ENCODE results near the gene CHP1.
"Not testable (repeated sequence)": the region's sequence is repeated elsewhere in the genome, so short reads cannot be mapped to it uniquely, and the experiment has no call there.

CHP1 gene

DNA sequence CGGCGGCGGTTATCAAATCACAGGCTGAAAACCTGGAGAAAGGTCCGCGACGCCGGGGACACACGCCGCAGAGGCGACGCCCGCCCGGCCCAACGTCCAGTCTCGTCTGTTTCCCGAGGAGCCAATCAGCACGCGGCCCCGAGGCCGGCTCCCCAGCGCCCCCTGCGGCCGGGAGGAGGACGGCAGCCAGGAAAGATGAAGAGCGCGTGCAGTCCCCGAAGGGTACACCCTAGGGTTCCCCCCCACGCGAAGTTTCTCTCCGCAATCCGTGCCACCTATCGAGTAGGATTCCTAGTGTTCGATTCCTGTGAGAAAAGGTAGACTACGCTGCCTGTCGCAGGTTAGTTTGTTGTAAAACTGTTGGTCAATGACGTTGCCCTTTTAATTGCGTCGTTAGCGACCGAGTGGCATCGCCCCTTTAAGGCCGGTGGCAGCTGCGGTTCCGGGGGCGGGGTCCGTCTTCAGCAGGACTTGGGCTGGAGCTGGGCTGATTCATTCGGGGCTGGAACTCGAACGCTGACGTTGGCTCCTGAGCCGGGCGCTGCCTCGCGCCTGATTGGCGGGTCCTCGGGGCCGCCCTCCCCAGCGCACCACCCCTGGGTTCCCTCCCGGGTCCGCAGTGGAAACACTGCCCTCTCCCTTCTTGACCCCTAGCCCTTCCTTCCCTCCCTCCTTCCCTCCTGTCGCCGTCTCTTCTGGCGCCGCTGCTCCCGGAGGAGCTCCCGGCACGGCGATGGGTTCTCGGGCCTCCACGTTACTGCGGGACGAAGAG lies at the start of gene CHP1, which contains the start of gene EXD1:
CHP1 (plus strand) TSS at position 619 of the 772 bp plus-strand sequence; CDS start at position 734, 115 bp downstream.
EXD1 (minus strand) TSS at position 108 of the 772 bp plus-strand sequence. CDS start 4,182 bp downstream, outside the sequence.
- peak; percentile 95 to 96 for DNase-seq

- DNase-seq: no peak
Observed at GRCh38 chr15:41182266-41182665, 48.8 kb upstream of the CHP1 start.

DNA sequence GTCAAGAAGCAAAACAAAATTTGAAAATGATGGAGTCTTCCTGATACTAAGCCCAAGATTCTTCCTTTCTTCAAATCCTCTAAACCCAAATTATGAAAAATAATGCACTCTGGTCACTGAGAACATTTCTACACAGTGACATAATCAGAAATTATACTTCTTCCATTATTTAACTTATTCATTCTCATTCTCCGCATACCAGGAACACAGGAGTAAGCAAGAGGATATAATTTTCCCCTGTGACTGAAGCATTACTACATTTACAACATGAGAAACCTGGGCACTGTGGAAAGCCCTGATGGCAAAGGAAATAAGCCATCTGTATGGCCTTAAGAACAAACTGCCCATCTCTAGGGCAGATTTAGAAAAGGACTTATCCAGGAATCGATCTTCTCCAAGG lies 47.5 kb upstream of the CHP1 start:
- DNase-seq: no peak

DNA sequence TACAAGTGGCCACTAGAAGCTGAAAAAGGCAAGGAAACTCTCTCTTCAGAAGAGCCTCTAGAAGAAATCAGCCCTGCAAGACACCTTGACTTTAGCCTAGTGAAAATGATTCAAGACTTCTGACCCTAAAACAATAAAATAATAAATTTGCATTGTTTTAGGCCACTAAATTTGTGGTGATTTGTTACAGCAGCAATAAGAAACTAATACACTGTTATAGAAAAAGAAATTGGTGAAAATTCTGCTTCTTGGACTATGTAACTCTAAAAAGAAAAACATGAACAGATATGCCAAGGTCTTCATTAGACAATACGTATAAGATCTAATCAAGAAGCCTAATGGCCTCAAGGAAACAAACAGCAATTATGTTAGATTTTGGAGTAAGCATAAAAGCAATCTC lies 36.6 kb upstream of the CHP1 start:
- DNase-seq: no peak

GRCh38 chr15:41199470-41199869 lies 31.6 kb upstream of the CHP1 start:
- no peak for DNase-seq

- DNase-seq: no peak
Observed at GRCh38 chr15:41203395-41203794, 27.7 kb upstream of the CHP1 start.

GRCh38 chr15:41205315-41205714 lies 25.8 kb upstream of the CHP1 start:
- no peak for DNase-seq

DNA sequence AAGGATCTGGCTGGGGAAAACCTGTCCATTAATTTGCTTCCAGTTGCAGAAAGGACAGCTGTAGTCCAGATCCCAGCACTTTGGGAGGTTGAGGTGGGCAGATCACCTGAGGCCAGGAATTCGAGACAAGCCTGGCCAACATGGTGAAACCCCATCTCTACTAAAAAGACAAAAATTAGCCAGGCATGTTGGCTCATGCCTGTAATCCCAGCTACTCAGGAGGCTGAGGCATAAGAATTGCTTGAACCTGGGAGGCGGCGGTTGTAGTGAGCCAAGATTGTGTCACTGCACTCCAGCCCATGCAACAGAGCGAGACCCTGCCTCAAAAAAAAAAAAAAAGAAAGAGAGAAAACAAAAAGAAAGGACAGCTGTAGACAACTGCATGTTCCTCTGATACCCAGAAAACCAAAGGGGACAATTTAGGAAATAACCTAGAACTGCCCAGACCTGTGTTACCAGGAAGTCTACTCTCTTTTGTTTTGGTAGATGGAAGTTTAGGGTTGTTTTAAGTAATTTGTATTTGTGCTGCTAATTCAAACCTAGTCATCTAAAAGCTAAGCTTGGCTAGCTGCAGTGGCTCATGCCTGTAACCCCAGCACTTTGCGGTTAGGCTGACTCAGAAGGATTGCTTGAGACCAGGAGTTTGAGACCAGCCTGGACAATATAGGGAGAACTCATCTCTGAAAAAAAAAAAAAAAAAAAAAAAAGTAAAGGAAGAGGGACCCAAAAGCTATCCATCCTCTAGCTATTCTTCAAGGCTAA lies 23.2 kb upstream of the CHP1 start:
- no peak for DNase-seq

- DNase-seq: no peak
Observed at GRCh38 chr15:41215708-41216107, 15.4 kb upstream of the CHP1 start.

DNA sequence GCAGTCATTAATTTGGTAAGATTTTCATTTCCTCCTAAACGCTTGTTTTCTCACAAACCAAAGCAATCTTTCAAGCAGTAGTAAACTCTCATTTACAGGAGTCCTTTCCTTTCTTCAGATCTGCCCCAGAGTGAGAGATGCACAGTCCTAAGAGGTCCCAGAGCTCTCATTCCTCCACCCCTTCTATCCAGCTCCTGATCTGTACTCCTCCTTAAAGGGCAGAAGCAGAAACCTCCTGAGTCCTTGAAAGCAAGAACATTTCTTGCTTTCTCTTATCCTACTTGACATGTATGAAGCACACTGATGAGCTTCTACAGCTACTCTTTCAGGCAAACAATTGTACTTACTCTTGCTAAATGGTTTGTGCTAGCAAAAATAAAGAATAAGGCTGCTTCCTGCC lies 12.2 kb upstream of the CHP1 start:
- no peak for DNase-seq

- DNase-seq: no peak
Observed at GRCh38 chr15:41219381-41219780, 11.7 kb upstream of the CHP1 start.

- no peak for DNase-seq
Observed at GRCh38 chr15:41230345-41230649, 771 bp upstream of the CHP1 start.

DNA sequence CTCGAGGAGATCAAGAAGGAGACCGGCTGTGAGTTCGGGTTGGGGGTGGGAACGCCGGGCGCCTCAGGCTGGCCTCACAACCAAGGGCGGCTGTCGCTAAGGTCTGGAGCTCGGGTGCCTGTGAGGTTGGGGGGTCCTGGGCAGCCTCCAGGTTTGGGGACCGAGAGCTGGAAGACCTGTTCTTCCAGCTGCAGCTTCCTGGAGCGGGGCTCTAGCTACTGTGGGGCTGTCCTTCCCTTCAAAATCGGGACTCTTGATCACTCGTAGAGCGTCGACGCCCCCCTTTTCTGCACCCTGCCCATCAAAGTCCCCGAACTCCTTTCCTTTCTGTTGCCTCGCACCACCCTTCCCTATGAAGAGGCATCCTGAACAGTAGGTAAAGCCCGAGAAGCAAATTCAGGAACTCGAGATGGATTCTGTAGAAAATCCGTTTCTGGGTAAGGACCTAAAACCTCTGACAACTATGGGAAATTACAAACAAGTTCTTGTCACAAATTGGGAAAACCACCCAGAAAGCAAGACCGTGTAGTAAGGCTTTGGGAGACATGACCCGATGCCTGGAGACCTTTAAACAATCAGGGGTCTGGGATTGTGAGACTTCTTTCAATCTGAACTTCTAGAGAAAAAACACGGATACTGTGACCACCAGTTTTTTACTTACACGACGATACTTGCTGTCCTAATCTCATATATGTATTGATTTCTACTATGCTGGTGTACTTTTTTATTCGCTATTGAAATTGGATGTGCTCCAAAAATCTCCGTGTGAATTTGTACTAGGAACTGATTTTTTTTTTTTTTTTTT lies 556 bp downstream of the CHP1 start:
- no peak for DNase-seq

GRCh38 chr15:41233367-41233771 lies 2.3 kb downstream of the CHP1 start:
- DNase-seq: no peak

DNA sequence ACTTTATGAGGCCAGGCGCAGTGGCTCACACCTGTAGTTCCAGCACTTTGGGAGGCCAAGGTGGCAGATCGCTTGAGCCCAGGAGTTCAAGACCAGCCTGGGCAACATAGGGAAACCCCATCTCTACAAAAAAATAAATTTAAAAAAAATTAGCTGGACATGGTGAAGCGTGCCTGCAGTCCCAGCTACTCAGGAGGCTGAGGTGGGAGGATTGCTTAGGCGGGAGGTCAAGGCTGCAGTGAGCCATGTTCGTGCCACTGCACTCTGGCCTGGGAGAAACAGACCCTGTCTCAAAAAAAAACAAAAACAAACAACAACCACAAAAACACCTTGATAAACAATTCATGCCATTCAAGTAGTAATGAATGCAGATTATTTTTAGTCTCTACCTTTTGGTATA lies 4.2 kb downstream of the CHP1 start:
- not testable (repeated sequence) for DNase-seq

- no peak for DNase-seq
Observed at GRCh38 chr15:41235929-41236328, 4.9 kb downstream of the CHP1 start.

DNA sequence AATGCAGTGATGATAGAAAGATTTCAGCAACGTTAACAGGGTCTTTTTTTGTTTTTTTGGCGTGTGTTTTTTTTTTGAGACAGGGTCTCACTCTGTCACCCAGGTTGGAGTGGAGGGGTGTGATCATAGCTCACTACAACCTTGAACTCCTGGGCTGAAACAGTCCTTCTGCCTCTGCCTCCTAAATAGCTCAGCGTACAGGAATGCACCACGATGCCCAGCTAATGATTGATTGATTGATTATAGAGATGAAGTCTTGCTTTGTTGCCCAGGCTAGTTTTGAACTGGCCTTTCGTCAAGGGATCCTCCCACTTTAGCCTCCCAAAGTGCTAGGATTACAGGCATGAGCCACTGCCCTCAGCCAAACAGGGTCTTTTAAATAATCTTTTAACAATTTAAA lies 7.0 kb downstream of the CHP1 start:
- DNase-seq: no peak

GRCh38 chr15:41241221-41241964 lies 10.3 kb downstream of the CHP1 start:
- peak in 1 of 2 experiments; percentile 0 for DNase-seq

DNA sequence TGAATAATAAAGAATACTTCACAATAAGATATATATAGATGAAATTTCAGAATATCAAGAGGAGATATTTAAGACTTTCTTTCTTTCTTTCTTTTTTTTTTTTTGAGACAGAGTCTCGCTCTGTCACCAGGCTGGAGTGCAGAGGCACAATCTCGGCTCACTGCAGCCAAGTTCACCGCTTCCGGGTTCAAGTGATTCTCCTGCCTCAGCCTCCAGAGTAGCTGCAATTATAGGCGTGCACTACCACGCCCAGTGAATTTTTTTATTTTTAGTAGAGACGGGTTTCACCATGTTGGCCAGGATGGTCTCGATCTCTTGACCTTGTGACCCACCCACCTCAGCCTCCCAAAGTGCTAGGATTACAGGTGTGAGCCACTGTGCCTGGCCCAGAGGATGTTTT lies 19.7 kb downstream of the CHP1 start:
- not testable (repeated sequence) for DNase-seq

GRCh38 chr15:41251411-41251810 lies 20.3 kb downstream of the CHP1 start:
- DNase-seq: no peak

DNA sequence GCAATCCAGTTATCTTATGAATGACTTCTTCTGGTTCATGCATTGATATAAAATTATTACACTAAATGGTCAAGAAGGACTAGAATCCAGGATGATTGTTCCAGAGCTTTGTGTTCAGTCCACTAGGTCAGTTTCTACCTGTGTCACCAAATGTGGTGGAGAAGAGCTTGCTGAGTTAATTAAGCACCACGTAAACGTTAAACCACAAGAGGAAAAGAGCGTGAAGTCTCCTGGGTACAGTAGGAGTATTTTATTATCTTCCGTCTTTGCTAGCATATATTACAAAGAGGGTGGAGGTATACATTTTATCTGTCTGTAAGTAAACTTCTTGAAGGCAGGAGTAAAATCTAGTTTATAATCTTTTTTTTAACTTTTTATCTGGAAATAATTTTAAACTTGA lies 23.5 kb downstream of the CHP1 start:
- DNase-seq: no peak

DNA sequence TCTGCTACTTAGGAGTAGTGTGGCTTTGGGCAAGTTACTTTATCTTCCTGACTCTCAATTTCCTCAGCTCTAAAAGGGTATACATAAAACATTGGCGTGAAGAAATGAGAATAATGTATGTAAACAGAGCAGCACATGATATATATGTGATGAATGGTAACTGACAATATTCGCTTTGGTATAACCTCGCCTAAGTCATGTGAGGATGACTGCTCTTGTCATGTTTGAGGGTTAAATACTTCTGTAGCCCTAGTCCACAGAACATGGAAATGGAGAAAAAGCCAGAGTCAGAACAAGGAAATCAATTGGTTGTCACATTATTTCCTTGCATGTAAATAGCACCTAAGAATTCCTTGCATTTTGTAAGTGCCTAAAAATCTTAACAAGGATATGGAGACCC lies 25.0 kb downstream of the CHP1 start:
- DNase-seq: no peak

GRCh38 chr15:41256577-41257038 lies 25.5 kb downstream of the CHP1 start:
- no peak for DNase-seq

Data from SHP77 (cell line).